HCT116 (cell line): ENCODE results near the gene MOV10L1. TPM values are rescaled to one million over a fixed set of nuclear protein-coding genes. Genes with fewer than 3 reads are reported as not detected.

Experiments
- ATAC-seq: fragments of 200-7000 bp; cut with Tn5 transposase; 2 replicates; pipeline ENCODE4 v1.9.1; 2020; ENCODE audit warnings: mild to moderate bottlenecking, moderate library complexity
- BruUV-seq: library from RNA; stranded (reverse); fragments of 400-500 nt; replicated peaks from 2 replicates; lab custom pipeline; 2021; lab: Mats Ljungman, UMichigan
- CTCF ChIA-PET: fragments of 300-600 bp; sonication (Branson Sonifier 250); formaldehyde crosslinking; loops from one replicate; lab custom pipeline; 2021; ENCODE audit warnings: antibody characterized with exemption; lab: Charles Lee
- POLR2A ChIA-PET: fragments of 300-600, 350-600 bp; sonication (Branson Sonifier 250); formaldehyde crosslinking; loops from one replicate; lab custom pipeline; 2021; ENCODE audit warnings: antibody characterized with exemption; lab: Charles Lee
- RAD21 ChIA-PET, 2 experiments: fragments of 300-600 bp; sonication (Branson Sonifier 250); formaldehyde crosslinking; loops; one replicate each; lab custom pipeline; 2023; ENCODE audit warnings: low total read pairs in 2 of 2; ENCODE audit not compliant: uncharacterized antibody in 2 of 2, unreplicated experiment in 2 of 2, low non-redundant PET in 1 of 2; lab: Charles Lee
- DNase-seq: peaks from one replicate; pipeline ENCODE4 v3.0.0-alpha.2; 2010; ENCODE audit warnings: low read depth, low spot score
- H2AFZ ChIP-seq: fragments of 200-600 bp; shearing (Covaris generic), sonication (generic); 2 replicates; pipeline ENCODE4 v1.6.1; 2017; ENCODE audit warnings: low read depth, mixed run types, mixed read lengths, antibody characterized with exemption, low read length; ENCODE audit not compliant: poor library complexity, severe bottlenecking
- H3K27ac ChIP-seq: 2 replicates; pipeline ENCODE4 v1.5.1; 2012; ENCODE audit warnings: low read depth, low read length
- H3K27me3 ChIP-seq: fragments of 200-600 bp; sonication (generic); 2 replicates; pipeline ENCODE4 v1.6.1; 2016; ENCODE audit warnings: mixed run types, low read length, mixed read lengths; ENCODE audit not compliant: insufficient read depth
- H3K36me3 ChIP-seq, 2 experiments: fragments of 200-500 bp in 1 of 2; fragments of 200-600 bp in 1 of 2; sonication (Bioruptor generic) in 1 of 2; sonication (generic) in 1 of 2; 2 replicates each; pipeline versions ENCODE4 v1.5.1 to v1.6.1; 2014 to 2016; ENCODE audit warnings: low read length in 2 of 2, inconsistent platforms in 1 of 2, mixed read lengths in 1 of 2, mixed run types in 1 of 2; ENCODE audit not compliant: insufficient read depth in 2 of 2, control insufficient read depth in 1 of 2
- H3K4me1 ChIP-seq, 2 experiments: fragments of 200-600 bp in 1 of 2; sonication (generic) in 1 of 2; 2 replicates each; pipeline versions ENCODE4 v1.5.1 to v1.6.1; 2012 to 2017; ENCODE audit warnings: low read length in 2 of 2, inconsistent platforms in 1 of 2, mild to moderate bottlenecking in 1 of 2, mixed read lengths in 1 of 2, mixed run types in 1 of 2, moderate library complexity in 1 of 2; ENCODE audit not compliant: insufficient read depth in 2 of 2, control insufficient read depth in 1 of 2
- H3K4me2 ChIP-seq: fragments of 200-600 bp; sonication (generic); 2 replicates; pipeline ENCODE4 v1.6.1; 2017; ENCODE audit warnings: mixed run types, low read length, mixed read lengths
- H3K4me3 ChIP-seq, 2 experiments: fragments of 200-600 bp in 1 of 2; sonication (generic) in 1 of 2; replicated peaks in 1 of 2; 2 replicates each; pipeline ENCODE4 v1.5.1; 2011 to 2016; ENCODE audit warnings: low read length in 2 of 2, control low read depth in 1 of 2, low read depth in 1 of 2, mild to moderate bottlenecking in 1 of 2, mixed read lengths in 1 of 2, mixed run types in 1 of 2
- H3K79me2 ChIP-seq: fragments of 200-600 bp; sonication (generic); 2 replicates; pipeline ENCODE4 v1.6.1; 2017; ENCODE audit warnings: mild to moderate bottlenecking, mixed run types, low read length, moderate library complexity, mixed read lengths; ENCODE audit not compliant: insufficient read depth
- H3K9ac ChIP-seq: fragments of 200-600 bp; sonication (generic); 2 replicates; pipeline ENCODE4 v1.6.1; 2016; ENCODE audit warnings: low read length, mixed read lengths
- H3K9me2 ChIP-seq: fragments of 200-600 bp; sonication (generic), shearing (Covaris generic); 2 replicates; pipeline ENCODE4 v1.6.1; 2017; ENCODE audit warnings: mixed run types, mild to moderate bottlenecking, moderate library complexity; ENCODE audit not compliant: insufficient read depth
- H3K9me3 ChIP-seq, 2 experiments: fragments of 200-500 bp in 1 of 2; fragments of 200-600 bp in 1 of 2; sonication (Bioruptor generic) in 1 of 2; sonication (generic) in 1 of 2; 2 replicates each; pipeline ENCODE4 v1.6.1; 2014 to 2017; ENCODE audit warnings: low read length in 2 of 2, mixed read lengths in 2 of 2, inconsistent platforms in 1 of 2, low read depth in 1 of 2, mild to moderate bottlenecking in 1 of 2, mixed run types in 1 of 2, moderate library complexity in 1 of 2; ENCODE audit not compliant: control insufficient read depth in 1 of 2, insufficient read depth in 1 of 2
- H4K20me1 ChIP-seq: fragments of 200-600 bp; sonication (generic), shearing (Covaris generic); 2 replicates; pipeline ENCODE4 v1.6.1; 2017; ENCODE audit warnings: mixed run types, mild to moderate bottlenecking, moderate library complexity; ENCODE audit not compliant: insufficient read depth
- ELF1 ChIP-seq: IDR thresholded peaks from 2 replicates; pipeline ENCODE4 v1.6.1; 2012; ENCODE audit warnings: low read depth, borderline replicate concordance
- EZH2phosphoT487 ChIP-seq: fragments of 200-600 bp; IDR thresholded peaks from 2 replicates; pipeline ENCODE4 v1.6.1; 2018; ENCODE audit warnings: antibody characterized with exemption, borderline replicate concordance
- FOSL1 ChIP-seq: IDR thresholded peaks from 2 replicates; pipeline ENCODE4 v1.6.1; 2012; ENCODE audit warnings: low read depth
- JUND ChIP-seq: IDR thresholded peaks from 2 replicates; pipeline ENCODE4 v1.6.1; 2012
- POLR2A ChIP-seq: IDR thresholded peaks from 2 replicates; pipeline ENCODE4 v1.7.0; 2011; ENCODE audit warnings: borderline replicate concordance; ENCODE audit not compliant: insufficient read depth, insufficient read length; ENCODE audit errors: extremely low read depth
- SIN3A ChIP-seq: IDR thresholded peaks from 2 replicates; pipeline ENCODE4 v1.6.1; 2012; ENCODE audit warnings: low read depth
- SP1 ChIP-seq: IDR thresholded peaks from 2 replicates; pipeline ENCODE4 v1.6.1; 2012; ENCODE audit warnings: low read depth
- SRF ChIP-seq: IDR thresholded peaks from 2 replicates; pipeline ENCODE4 v1.6.1; 2012; ENCODE audit warnings: low read depth
- YY1 ChIP-seq: IDR thresholded peaks from 2 replicates; pipeline ENCODE4 v1.6.1; 2011; ENCODE audit warnings: low read length, low read depth, moderate library complexity, mild to moderate bottlenecking; ENCODE audit not compliant: insufficient replicate concordance; ENCODE audit errors: extremely low read depth
- ZNF274 ChIP-seq: fragments of 200-500 bp; sonication (Bioruptor generic); IDR thresholded peaks from 2 replicates; pipeline ENCODE4 v1.6.1; 2014; ENCODE audit warnings: mild to moderate bottlenecking, low read depth, low read length, inconsistent platforms
- intact Hi-C: fragments of 100-400 bp; cut with micrococcal nuclease; formaldehyde crosslinking; loops from 2 replicates; pipeline ENCODE4 v1.10.0; 2022
- total RNA-seq: library from RNA; stranded (reverse); gene quantifications from one replicate; pipeline ENCODE4 v1.2.1, GENCODE V29; 2021; ENCODE audit not compliant: unreplicated experiment
- TF ChIP-seq, protein P1 (sequence below), 3 experiments: fragments of 200-600 bp in 1 of 3; sonication (generic) in 1 of 3; IDR thresholded peaks in 2 of 3; conservative IDR thresholded peaks in 1 of 3; 2 replicates each; pipeline ENCODE4 v1.5.1; 2012 to 2017; ENCODE audit warnings: low read depth in 2 of 3, low read length in 2 of 3, antibody characterized with exemption in 1 of 3, borderline replicate concordance in 1 of 3, control low read depth in 1 of 3, mild to moderate bottlenecking in 1 of 3, mixed read lengths in 1 of 3, mixed run types in 1 of 3, moderate library complexity in 1 of 3; ENCODE audit not compliant: insufficient read depth in 1 of 3
- TF ChIP-seq, protein P2 (sequence below): IDR thresholded peaks from 2 replicates; pipeline ENCODE4 v1.6.1; 2012; ENCODE audit warnings: low read depth
- TF ChIP-seq, protein P3 (sequence below): IDR thresholded peaks from 2 replicates; pipeline ENCODE4 v1.6.1; 2011; ENCODE audit warnings: mild to moderate bottlenecking, low read length, moderate library complexity; ENCODE audit not compliant: insufficient replicate concordance; ENCODE audit errors: extremely low read depth

The MOV10L1 gene
- total RNA-seq, 1 experiment from 2014 or later = not detected

DNA sequence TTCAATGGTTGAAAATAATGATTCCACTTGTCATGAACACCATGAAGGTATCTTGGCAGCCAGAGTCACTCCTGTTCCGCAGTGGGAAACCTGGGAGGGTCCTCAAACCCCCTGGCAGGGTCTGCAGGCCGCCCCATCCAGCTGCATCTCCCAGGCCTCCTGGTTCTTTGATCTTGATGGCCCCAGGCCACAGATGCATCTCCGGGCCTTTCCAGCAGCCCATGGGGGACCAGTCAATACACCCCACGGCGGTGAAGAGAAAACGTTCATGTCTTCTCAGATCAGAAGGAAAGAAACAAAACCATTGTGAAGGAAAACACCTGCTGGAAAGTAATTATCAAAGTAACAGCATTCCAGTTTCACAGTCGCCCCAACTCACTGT is 29.9 kb upstream of the MOV10L1 start:
- intact Hi-C loops = no loop called here
- no peaks in the 10 kb centered on the region for H3K36me3 ChIP-seq
- no TSS peak for BruUV-seq
- DNase-seq = no peak
- CTCF ChIA-PET = no interaction called here
- H3K27me3 ChIP-seq = no peaks in the 10 kb centered on the region
- RAD21 ChIA-PET = no interaction called here
- H3K4me1 ChIP-seq = no peaks in the 10 kb centered on the region
- H2AFZ ChIP-seq = no peak overlapping the region
- no peak overlapping the region for H3K4me3 ChIP-seq
- no peaks in the 10 kb centered on the region for H4K20me1 ChIP-seq
- H3K9ac ChIP-seq = no peak overlapping the region
- no peaks in the 10 kb centered on the region for H3K9me2 ChIP-seq
- H3K79me2 ChIP-seq = no peaks in the 10 kb centered on the region
- POLR2A ChIA-PET = no interaction called here
- no peak for ATAC-seq
- H3K4me2 ChIP-seq = no peak overlapping the region
- TF ChIP-seq SIN3A (no peak), SRF (no peak), YY1 (no peak), FOSL1 (no peak), ZNF274 (no peak)
- TF ChIP-seq, protein P1, sequence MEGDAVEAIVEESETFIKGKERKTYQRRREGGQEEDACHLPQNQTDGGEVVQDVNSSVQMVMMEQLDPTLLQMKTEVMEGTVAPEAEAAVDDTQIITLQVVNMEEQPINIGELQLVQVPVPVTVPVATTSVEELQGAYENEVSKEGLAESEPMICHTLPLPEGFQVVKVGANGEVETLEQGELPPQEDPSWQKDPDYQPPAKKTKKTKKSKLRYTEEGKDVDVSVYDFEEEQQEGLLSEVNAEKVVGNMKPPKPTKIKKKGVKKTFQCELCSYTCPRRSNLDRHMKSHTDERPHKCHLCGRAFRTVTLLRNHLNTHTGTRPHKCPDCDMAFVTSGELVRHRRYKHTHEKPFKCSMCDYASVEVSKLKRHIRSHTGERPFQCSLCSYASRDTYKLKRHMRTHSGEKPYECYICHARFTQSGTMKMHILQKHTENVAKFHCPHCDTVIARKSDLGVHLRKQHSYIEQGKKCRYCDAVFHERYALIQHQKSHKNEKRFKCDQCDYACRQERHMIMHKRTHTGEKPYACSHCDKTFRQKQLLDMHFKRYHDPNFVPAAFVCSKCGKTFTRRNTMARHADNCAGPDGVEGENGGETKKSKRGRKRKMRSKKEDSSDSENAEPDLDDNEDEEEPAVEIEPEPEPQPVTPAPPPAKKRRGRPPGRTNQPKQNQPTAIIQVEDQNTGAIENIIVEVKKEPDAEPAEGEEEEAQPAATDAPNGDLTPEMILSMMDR (IDR thresholded peaks at IDR 0.05 in 2 of 3, conservative IDR thresholded peaks at IDR 0.05 in 1 of 3; ENCODE audit: borderline replicate concordance in 1 of 3, insufficient read depth in 1 of 3, low read depth in 2 of 3, low read length in 2 of 3) = no peak
- no peaks in the 10 kb centered on the region for H3K9me3 ChIP-seq
- H3K27ac ChIP-seq = no peak overlapping the region

DNA sequence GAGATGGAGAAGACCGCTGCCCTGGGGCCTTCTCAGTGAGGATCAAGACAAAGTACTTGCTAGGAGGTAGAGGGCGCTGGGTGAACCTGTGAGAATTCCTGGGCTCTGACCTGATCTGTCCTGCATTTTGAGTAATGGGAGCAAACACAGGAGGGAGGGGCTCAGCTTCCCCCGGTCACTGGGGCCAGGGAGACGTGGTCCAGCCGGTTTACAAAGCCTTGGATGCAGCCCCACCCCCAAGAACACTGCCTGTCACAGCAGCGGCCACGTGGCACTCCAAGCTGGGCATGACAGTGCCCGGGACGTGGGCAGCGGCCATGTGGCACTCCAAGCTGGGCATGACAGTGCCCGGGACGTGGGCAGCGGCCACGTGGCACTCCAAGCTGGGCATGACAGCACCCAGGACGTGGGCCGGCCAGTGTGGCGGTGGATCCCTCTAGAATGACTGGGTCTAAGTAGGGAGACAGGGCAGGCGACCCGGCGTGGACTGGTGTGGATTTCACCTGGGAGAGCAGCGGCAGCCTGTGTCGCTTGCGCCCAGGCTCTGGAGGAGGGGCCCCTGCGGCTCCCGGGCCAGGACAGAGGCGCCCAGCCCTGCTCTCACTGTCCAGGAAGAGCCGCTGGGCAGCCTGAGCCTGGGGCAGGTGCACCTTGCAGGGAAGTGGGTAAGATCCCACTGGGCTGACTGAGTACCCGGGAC is 29.2 kb upstream of the MOV10L1 start:
- ChIA-PET POLR2A (no interaction called here), RAD21 (no interaction called here), CTCF (no interaction called here)
- DNase-seq = no peak
- no peak overlapping the region for H2AFZ ChIP-seq
- no peaks in the 10 kb centered on the region for H4K20me1 ChIP-seq
- H3K27me3 ChIP-seq = no peaks in the 10 kb centered on the region
- no peak overlapping the region for H3K27ac ChIP-seq
- intact Hi-C loops = no loop called here
- ATAC-seq = no peak
- H3K4me1 ChIP-seq = no peaks in the 10 kb centered on the region
- H3K9ac ChIP-seq = no peak overlapping the region
- no TSS peak for BruUV-seq
- no peak overlapping the region for H3K4me3 ChIP-seq
- H3K79me2 ChIP-seq = no peaks in the 10 kb centered on the region
- H3K9me2 ChIP-seq = no peaks in the 10 kb centered on the region
- H3K4me2 ChIP-seq = no peak overlapping the region
- no peaks in the 10 kb centered on the region for H3K36me3 ChIP-seq
- no peaks in the 10 kb centered on the region for H3K9me3 ChIP-seq
- TF ChIP-seq JUND (no peak), POLR2A (no peak), ZNF274 (no peak), ELF1 (no peak), SRF (no peak), SP1 (no peak), EZH2phosphoT487 (no peak)
- TF ChIP-seq, protein P2, sequence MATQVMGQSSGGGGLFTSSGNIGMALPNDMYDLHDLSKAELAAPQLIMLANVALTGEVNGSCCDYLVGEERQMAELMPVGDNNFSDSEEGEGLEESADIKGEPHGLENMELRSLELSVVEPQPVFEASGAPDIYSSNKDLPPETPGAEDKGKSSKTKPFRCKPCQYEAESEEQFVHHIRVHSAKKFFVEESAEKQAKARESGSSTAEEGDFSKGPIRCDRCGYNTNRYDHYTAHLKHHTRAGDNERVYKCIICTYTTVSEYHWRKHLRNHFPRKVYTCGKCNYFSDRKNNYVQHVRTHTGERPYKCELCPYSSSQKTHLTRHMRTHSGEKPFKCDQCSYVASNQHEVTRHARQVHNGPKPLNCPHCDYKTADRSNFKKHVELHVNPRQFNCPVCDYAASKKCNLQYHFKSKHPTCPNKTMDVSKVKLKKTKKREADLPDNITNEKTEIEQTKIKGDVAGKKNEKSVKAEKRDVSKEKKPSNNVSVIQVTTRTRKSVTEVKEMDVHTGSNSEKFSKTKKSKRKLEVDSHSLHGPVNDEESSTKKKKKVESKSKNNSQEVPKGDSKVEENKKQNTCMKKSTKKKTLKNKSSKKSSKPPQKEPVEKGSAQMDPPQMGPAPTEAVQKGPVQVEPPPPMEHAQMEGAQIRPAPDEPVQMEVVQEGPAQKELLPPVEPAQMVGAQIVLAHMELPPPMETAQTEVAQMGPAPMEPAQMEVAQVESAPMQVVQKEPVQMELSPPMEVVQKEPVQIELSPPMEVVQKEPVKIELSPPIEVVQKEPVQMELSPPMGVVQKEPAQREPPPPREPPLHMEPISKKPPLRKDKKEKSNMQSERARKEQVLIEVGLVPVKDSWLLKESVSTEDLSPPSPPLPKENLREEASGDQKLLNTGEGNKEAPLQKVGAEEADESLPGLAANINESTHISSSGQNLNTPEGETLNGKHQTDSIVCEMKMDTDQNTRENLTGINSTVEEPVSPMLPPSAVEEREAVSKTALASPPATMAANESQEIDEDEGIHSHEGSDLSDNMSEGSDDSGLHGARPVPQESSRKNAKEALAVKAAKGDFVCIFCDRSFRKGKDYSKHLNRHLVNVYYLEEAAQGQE = no peak
- TF ChIP-seq, protein P3, sequence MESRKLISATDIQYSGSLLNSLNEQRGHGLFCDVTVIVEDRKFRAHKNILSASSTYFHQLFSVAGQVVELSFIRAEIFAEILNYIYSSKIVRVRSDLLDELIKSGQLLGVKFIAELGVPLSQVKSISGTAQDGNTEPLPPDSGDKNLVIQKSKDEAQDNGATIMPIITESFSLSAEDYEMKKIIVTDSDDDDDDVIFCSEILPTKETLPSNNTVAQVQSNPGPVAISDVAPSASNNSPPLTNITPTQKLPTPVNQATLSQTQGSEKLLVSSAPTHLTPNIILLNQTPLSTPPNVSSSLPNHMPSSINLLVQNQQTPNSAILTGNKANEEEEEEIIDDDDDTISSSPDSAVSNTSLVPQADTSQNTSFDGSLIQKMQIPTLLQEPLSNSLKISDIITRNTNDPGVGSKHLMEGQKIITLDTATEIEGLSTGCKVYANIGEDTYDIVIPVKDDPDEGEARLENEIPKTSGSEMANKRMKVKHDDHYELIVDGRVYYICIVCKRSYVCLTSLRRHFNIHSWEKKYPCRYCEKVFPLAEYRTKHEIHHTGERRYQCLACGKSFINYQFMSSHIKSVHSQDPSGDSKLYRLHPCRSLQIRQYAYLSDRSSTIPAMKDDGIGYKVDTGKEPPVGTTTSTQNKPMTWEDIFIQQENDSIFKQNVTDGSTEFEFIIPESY = no peak
